Endothelial cell of umbilical vein (primary cell): ENCODE results near the gene TTC3. TPM values are rescaled to one million over a fixed set of nuclear protein-coding genes. Genes with fewer than 3 reads are reported as not detected.

Experiments
- BruUV-seq: library from RNA; stranded (reverse); fragments of 400-500 nt; replicated peaks from 2 replicates; lab custom pipeline; 2021; lab: Mats Ljungman, UMichigan
- CTCF ChIA-PET: fragments of 300-600, 350-600 bp; sonication (Branson Sonifier 250); formaldehyde crosslinking; loops from one replicate; lab custom pipeline; 2021; ENCODE audit warnings: antibody characterized with exemption, inconsistent platforms; lab: Charles Lee
- POLR2A ChIA-PET: fragments of 300-600, 350-600 bp; sonication (Branson Sonifier 250); formaldehyde crosslinking; loops from one replicate; lab custom pipeline; 2021; ENCODE audit warnings: antibody characterized with exemption, inconsistent platforms; lab: Charles Lee
- DNase-seq: peaks from one replicate; pipeline ENCODE4 v3.0.0-alpha.2; 2011; ENCODE audit warnings: low read depth, low spot score
- FAIRE-seq: peaks from 2 replicates; lab custom pipeline; 2011; peaks lifted over from hg19 to GRCh38; lab: Jason Lieb, UNC
- H2AFZ ChIP-seq: 2 replicates; pipeline ENCODE4 v1.6.0; 2012; ENCODE audit warnings: low read depth, low read length, control low read depth, inconsistent platforms
- H3K27ac ChIP-seq: 2 replicates; pipeline ENCODE4 v1.5.1; 2011; ENCODE audit warnings: low read depth, mild to moderate bottlenecking, control low read depth, low read length, moderate library complexity; ENCODE audit not compliant: insufficient read depth
- H3K27me3 ChIP-seq, 2 experiments: 2 replicates each; pipeline versions ENCODE4 v1.6.0 to v1.6.1; 2011; ENCODE audit warnings: low read length in 2 of 2, mixed read lengths in 1 of 2; ENCODE audit not compliant: control insufficient read depth in 2 of 2, insufficient read depth in 2 of 2
- H3K36me3 ChIP-seq, 2 experiments: 2 replicates in 1 of 2; 3 replicates in 1 of 2; pipeline ENCODE4 v1.5.1; 2011; ENCODE audit warnings: low read length in 2 of 2, mild to moderate bottlenecking in 1 of 2, moderate library complexity in 1 of 2; ENCODE audit not compliant: control insufficient read depth in 2 of 2, insufficient read depth in 2 of 2; ENCODE audit errors: extremely low read depth in 1 of 2
- H3K4me1 ChIP-seq: 3 replicates; pipeline ENCODE4 v1.5.1; 2011; ENCODE audit warnings: mild to moderate bottlenecking, low read length; ENCODE audit not compliant: control insufficient read depth, insufficient read depth; ENCODE audit errors: extremely low read depth
- H3K4me2 ChIP-seq: 2 replicates; pipeline ENCODE4 v1.6.1; 2011; ENCODE audit warnings: low read length, control low read depth, mixed read lengths; ENCODE audit not compliant: insufficient read depth
- H3K4me3 ChIP-seq, 3 experiments: fragments of 200-600 bp in 1 of 3; sonication (generic), shearing (Covaris generic) in 1 of 3; replicated peaks in 1 of 3; 2 replicates each; pipeline ENCODE4 v1.5.1; 2011 to 2016; ENCODE audit warnings: control low read depth in 3 of 3, low read length in 3 of 3, mild to moderate bottlenecking in 2 of 3, inconsistent platforms in 1 of 3, low read depth in 1 of 3, moderate library complexity in 1 of 3; ENCODE audit not compliant: insufficient read depth in 1 of 3
- H3K79me2 ChIP-seq: 2 replicates; pipeline ENCODE4 v1.6.0; 2012; ENCODE audit warnings: low read length, inconsistent platforms; ENCODE audit not compliant: control insufficient read depth, insufficient read depth
- H3K9ac ChIP-seq: replicated peaks from 2 replicates; pipeline ENCODE3; 2011; ENCODE audit warnings: low read length, control low read depth; ENCODE audit not compliant: insufficient read depth; ENCODE audit errors: extremely low read depth
- H3K9me1 ChIP-seq: replicated peaks from 3 replicates; pipeline ENCODE4 v1.6.0; 2011; ENCODE audit warnings: mild to moderate bottlenecking, low read length; ENCODE audit not compliant: control insufficient read depth, insufficient read depth; ENCODE audit errors: extremely low read depth
- H3K9me3 ChIP-seq: replicated peaks from 2 replicates; pipeline ENCODE4 v1.5.1; 2012; ENCODE audit warnings: low read length, inconsistent platforms; ENCODE audit not compliant: control insufficient read depth, insufficient read depth
- H4K20me1 ChIP-seq: replicated peaks from 2 replicates; pipeline ENCODE3; 2011; ENCODE audit warnings: mild to moderate bottlenecking, low read length; ENCODE audit not compliant: control insufficient read depth, insufficient read depth; ENCODE audit errors: extremely low read depth
- EZH2 ChIP-seq: IDR thresholded peaks from 2 replicates; pipeline ENCODE4 v1.6.1; 2012; ENCODE audit warnings: borderline replicate concordance, low read depth, mild to moderate bottlenecking, moderate library complexity, low read length, inconsistent platforms; ENCODE audit not compliant: severe bottlenecking
- FOS ChIP-seq: IDR thresholded peaks from 2 replicates; pipeline ENCODE4 v1.6.1; 2011; ENCODE audit warnings: mild to moderate bottlenecking, low read length, moderate library complexity, borderline replicate concordance; ENCODE audit not compliant: insufficient read depth
- GATA2 ChIP-seq: IDR thresholded peaks from 2 replicates; pipeline ENCODE4 v1.7.0; 2011; ENCODE audit warnings: low read depth, mild to moderate bottlenecking, moderate library complexity, mixed read lengths, low read length; ENCODE audit not compliant: insufficient read length, insufficient read depth
- JUN ChIP-seq: IDR thresholded peaks from 2 replicates; pipeline ENCODE4 v1.6.1; 2011; ENCODE audit warnings: borderline replicate concordance, low read depth; ENCODE audit not compliant: insufficient read length, insufficient read depth
- MYC ChIP-seq: IDR thresholded peaks from one replicate; pipeline ENCODE4 v1.6.1; 2011; ENCODE audit warnings: mild to moderate bottlenecking, low read depth, low read length
- POLR2A ChIP-seq: IDR thresholded peaks from 2 replicates; pipeline ENCODE4 v1.6.1; 2012; ENCODE audit warnings: low read depth, mild to moderate bottlenecking, control low read depth, low read length
- POLR2AphosphoS5 ChIP-seq: IDR thresholded peaks from 2 replicates; pipeline ENCODE4 v1.6.1; 2012; ENCODE audit warnings: low read depth, mild to moderate bottlenecking, control low read depth, low read length, moderate library complexity; ENCODE audit not compliant: insufficient read depth
- dilution Hi-C: fragments of 300-500 bp; cut with MboI; formaldehyde crosslinking; loops from one replicate; pipeline ENCODE4 v1.15.0; 2019; ENCODE audit warnings: low sequenced_read_pairs; ENCODE audit not compliant: extremely low pct_ligation_motif_present
- intact Hi-C: fragments of 100-400 bp; cut with micrococcal nuclease; formaldehyde crosslinking; loops from one replicate; pipeline ENCODE4 v1.10.0; 2022
- polyA plus RNA-seq, 4 experiments: library from polyadenylated mRNA; depleted of rRNA in 3 of 4; stranded (reverse) in 3 of 4; unstranded in 1 of 4; fragments of >200 nt; gene quantifications; 2 replicates each; pipeline versions ENCODE4 v1.2.1 to v1.2.3, GENCODE V29; 2011 to 2012; ENCODE audit warnings: missing spikeins in 1 of 4
- total RNA-seq: library from RNA; stranded (reverse); gene quantifications from 2 replicates; pipeline ENCODE4 v1.2.3, GENCODE V29; 2021
- TF ChIP-seq, protein P1 (sequence below), 2 donors: IDR thresholded peaks; 1 replicate in 1 of 2; 2 replicates in 1 of 2; pipeline ENCODE4 v1.5.1; 2011; ENCODE audit warnings: low read length in 2 of 2, mild to moderate bottlenecking in 2 of 2, moderate library complexity in 2 of 2, control low read depth in 1 of 2, inconsistent platforms in 1 of 2, low read depth in 1 of 2; ENCODE audit not compliant: insufficient read depth in 1 of 2; ENCODE audit errors: extremely low read depth in 1 of 2
- TF ChIP-seq, protein P2 (sequence below): IDR thresholded peaks from 2 replicates; pipeline ENCODE4 v1.6.1; 2011; ENCODE audit not compliant: insufficient read depth, insufficient read length

Gene TTC3
- total and polyA plus RNA-seq, 2 donors (not counting 3 experiments of a cell fraction or from before 2014, with no cell fraction given), result 26.2 to 113 TPM

- ChIA-PET POLR2A (no interaction called here), CTCF (interaction anchor here (1.0 to 1.4 kb wide), 3 partner anchors 13 to 111 kb away, joined by 3 read pairs; no protein-coding TSS in a partner anchor)
- no TSS peak for BruUV-seq
- no peak overlapping the region for H3K27ac ChIP-seq
- H2AFZ ChIP-seq, result no peak overlapping the region
- H4K20me1 ChIP-seq, result peaks cover 5% of the 10 kb centered on the region
- H3K9me1 ChIP-seq, result no peaks in the 10 kb centered on the region
- H3K9me3 ChIP-seq, result no peaks in the 10 kb centered on the region
- FAIRE-seq (no peak), DNase-seq (no peak)
- dilution Hi-C loops (no loop called here), intact Hi-C loops (no loop called here)
- H3K4me1 ChIP-seq, result no peaks in the 10 kb centered on the region
- no peaks in the 10 kb centered on the region for H3K27me3 ChIP-seq
- no peak overlapping the region for H3K4me2 ChIP-seq
- TF ChIP-seq, protein P1, sequence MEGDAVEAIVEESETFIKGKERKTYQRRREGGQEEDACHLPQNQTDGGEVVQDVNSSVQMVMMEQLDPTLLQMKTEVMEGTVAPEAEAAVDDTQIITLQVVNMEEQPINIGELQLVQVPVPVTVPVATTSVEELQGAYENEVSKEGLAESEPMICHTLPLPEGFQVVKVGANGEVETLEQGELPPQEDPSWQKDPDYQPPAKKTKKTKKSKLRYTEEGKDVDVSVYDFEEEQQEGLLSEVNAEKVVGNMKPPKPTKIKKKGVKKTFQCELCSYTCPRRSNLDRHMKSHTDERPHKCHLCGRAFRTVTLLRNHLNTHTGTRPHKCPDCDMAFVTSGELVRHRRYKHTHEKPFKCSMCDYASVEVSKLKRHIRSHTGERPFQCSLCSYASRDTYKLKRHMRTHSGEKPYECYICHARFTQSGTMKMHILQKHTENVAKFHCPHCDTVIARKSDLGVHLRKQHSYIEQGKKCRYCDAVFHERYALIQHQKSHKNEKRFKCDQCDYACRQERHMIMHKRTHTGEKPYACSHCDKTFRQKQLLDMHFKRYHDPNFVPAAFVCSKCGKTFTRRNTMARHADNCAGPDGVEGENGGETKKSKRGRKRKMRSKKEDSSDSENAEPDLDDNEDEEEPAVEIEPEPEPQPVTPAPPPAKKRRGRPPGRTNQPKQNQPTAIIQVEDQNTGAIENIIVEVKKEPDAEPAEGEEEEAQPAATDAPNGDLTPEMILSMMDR (IDR thresholded peaks at IDR 0.05; ENCODE audit: extremely low read depth in 1 of 2, insufficient read depth in 1 of 2, low read depth in 1 of 2, low read length in 2 of 2), result no peak
- no peak for TF ChIP-seq JUN
- TF ChIP-seq, protein P2, sequence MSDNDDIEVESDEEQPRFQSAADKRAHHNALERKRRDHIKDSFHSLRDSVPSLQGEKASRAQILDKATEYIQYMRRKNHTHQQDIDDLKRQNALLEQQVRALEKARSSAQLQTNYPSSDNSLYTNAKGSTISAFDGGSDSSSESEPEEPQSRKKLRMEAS, result no peak
- H3K4me3 ChIP-seq, result no peak overlapping the region
- no peak overlapping the region for H3K9ac ChIP-seq
- peaks cover 47% of the 10 kb centered on the region for H3K79me2 ChIP-seq
- no peaks in the 10 kb centered on the region for H3K36me3 ChIP-seq
These were observed 15.2 kb downstream of the TTC3 start for GRCh38 chr21:37088186-37088735.

GRCh38 chr21:37093977-37094376, 20.9 kb downstream of the TTC3 start:
- Histone ChIP-seq H3K9me3 (no peaks in the 10 kb centered on the region), H3K27me3 (no peaks in the 10 kb centered on the region), H4K20me1 (no peaks in the 10 kb centered on the region), H3K27ac (no peak overlapping the region), H3K9me1 (no peaks in the 10 kb centered on the region), H3K36me3 (peaks cover 6 to 8% of the 10 kb centered on the region in 2 experiments), H3K4me1 (no peaks in the 10 kb centered on the region), H3K4me3 (no peak overlapping the region), H2AFZ (no peak overlapping the region), H3K4me2 (no peak overlapping the region), H3K9ac (no peak overlapping the region), H3K79me2 (peaks cover 5% of the 10 kb centered on the region)
- BruUV-seq, result no TSS peak
- no peak for FAIRE-seq
- ChIA-PET POLR2A (no interaction called here), CTCF (no interaction called here)
- TF ChIP-seq, protein P2, result no peak
- TF ChIP-seq, protein P1 (IDR thresholded peaks at IDR 0.05; ENCODE audit: extremely low read depth in 1 of 2, insufficient read depth in 1 of 2, low read depth in 1 of 2, low read length in 2 of 2), result no peak
- no peak for TF ChIP-seq JUN
- TF ChIP-seq EZH2, result no peak
- no peak for TF ChIP-seq MYC
- TF ChIP-seq POLR2A, result no peak
- TF ChIP-seq FOS, result no peak
- no peak for TF ChIP-seq POLR2AphosphoS5
- no peak for TF ChIP-seq GATA2
- intact Hi-C loops (no loop called here), dilution Hi-C loops (no loop called here)
- DNase-seq, result no peak
